ENCODE data around the gene DNALI1.

DNALI1 gene

GRCh38 chr1:37599940-37600339 lies 43.2 kb downstream of the DNALI1 start:
- no peak overlapping the region for H3K27ac ChIP-seq
- no peak for TF ChIP-seq ZFX (IDR thresholded peaks at IDR 0.05; ENCODE audit: borderline replicate concordance)
- TF ChIP-seq, protein P1, sequence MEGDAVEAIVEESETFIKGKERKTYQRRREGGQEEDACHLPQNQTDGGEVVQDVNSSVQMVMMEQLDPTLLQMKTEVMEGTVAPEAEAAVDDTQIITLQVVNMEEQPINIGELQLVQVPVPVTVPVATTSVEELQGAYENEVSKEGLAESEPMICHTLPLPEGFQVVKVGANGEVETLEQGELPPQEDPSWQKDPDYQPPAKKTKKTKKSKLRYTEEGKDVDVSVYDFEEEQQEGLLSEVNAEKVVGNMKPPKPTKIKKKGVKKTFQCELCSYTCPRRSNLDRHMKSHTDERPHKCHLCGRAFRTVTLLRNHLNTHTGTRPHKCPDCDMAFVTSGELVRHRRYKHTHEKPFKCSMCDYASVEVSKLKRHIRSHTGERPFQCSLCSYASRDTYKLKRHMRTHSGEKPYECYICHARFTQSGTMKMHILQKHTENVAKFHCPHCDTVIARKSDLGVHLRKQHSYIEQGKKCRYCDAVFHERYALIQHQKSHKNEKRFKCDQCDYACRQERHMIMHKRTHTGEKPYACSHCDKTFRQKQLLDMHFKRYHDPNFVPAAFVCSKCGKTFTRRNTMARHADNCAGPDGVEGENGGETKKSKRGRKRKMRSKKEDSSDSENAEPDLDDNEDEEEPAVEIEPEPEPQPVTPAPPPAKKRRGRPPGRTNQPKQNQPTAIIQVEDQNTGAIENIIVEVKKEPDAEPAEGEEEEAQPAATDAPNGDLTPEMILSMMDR (IDR thresholded peaks at IDR 0.05): no peak

GRCh38 chr1:37601441-37601840 lies 44.7 kb downstream of the DNALI1 start:
- no peak overlapping the region for H3K27ac ChIP-seq
- no peak for TF ChIP-seq ZFX (IDR thresholded peaks at IDR 0.05; ENCODE audit: borderline replicate concordance)
- TF ChIP-seq, protein P1 (IDR thresholded peaks at IDR 0.05): no peak

- TF ChIP-seq, protein P1 (IDR thresholded peaks at IDR 0.05): peak; percentile 89
- no peak for TF ChIP-seq ZFX (IDR thresholded peaks at IDR 0.05; ENCODE audit: borderline replicate concordance)
- H3K27ac ChIP-seq: no peak overlapping the region
Measured at GRCh38 chr1:37602750-37603694, 46.3 kb downstream of the DNALI1 start.

GRCh38 chr1:37605061-37605650 lies 48.4 kb downstream of the DNALI1 start:
- H3K27ac ChIP-seq: no peak overlapping the region
- TF ChIP-seq, protein P1 (IDR thresholded peaks at IDR 0.05): no peak
- no peak for TF ChIP-seq ZFX (IDR thresholded peaks at IDR 0.05; ENCODE audit: borderline replicate concordance)

DNA sequence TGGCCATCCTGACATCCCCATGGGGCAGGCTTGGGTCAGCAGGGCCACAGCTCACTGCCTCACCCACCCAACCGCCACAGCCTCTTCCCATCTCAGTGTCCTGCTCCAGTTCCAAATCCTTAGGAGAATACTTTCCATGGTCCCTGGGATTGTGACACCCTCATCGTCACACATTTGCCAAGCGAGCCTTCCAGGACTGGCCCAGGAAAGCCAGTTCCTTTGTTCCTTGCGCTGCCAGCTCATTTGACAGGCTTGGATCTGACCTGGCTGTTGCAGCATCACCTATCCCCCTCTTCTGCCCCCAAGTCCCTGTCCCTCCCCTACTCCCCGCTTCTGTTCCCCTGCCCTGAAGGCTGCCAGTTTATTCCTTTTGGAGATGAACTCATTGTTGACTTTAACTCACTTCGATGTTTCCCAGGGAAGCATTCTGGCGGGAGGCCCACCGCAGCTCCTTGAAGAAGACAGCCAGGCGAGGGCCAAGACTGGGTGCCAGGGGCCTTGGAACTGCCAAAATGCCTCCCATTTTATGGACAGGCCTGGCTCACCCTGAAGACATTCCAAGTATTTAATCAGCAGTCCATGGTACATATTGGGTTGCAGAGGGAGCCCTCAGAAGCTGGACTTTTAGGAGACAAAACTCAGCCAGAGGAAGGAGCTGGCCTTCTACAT lies 49.2 kb downstream of the DNALI1 start:
- TF ChIP-seq, protein P1 (IDR thresholded peaks at IDR 0.05): no peak
- TF ChIP-seq ZFX (IDR thresholded peaks at IDR 0.05; ENCODE audit: borderline replicate concordance): no peak
- no peak overlapping the region for H3K27ac ChIP-seq

DNA sequence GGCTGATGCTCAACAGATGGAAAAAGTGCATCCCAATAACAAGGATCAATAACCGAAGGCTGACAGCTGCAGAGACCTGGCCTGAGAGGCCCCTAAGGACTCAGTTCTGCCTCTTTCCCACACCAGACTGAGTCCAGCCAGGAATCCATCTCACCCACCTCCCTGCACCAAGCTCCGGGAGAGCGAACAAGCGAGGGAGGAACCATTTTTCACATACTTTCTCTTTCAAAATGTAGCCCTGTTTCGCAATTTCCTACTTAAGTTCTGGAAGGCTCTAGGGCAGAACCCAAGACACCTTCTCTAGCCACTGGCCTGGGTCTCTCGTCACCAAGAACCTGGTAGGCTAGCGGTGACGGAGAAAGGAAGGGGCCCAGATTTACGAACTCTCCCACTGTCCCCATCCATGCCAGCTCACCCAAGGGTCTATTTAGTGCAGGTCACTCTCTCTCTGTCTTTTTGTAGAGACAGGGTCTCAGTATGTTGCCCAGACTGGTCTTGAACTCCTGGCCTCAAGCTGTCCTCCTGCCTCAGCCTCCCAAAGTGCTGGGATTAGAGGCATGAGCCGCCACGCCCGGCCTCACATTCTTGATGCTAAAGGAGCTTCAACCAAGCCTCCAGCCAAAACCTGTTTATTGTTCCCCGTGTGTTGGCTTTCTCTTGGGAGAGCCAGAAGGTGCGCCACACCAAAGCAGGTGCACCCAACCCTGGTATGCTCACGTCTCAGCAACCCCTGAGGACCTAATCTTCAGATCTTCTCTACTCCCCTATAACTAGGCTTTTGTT lies 49.9 kb downstream of the DNALI1 start:
- H3K27ac ChIP-seq: no peak overlapping the region
- TF ChIP-seq ZFX (IDR thresholded peaks at IDR 0.05; ENCODE audit: borderline replicate concordance): no peak

- no peak for TF ChIP-seq ZFX (IDR thresholded peaks at IDR 0.05; ENCODE audit: borderline replicate concordance)
- TF ChIP-seq, protein P1 (IDR thresholded peaks at IDR 0.05): no peak
- H3K27ac ChIP-seq: no peak overlapping the region
Measured at GRCh38 chr1:37609002-37609401, 52.3 kb downstream of the DNALI1 start.
